AG09319 (cell line): ENCODE data around the gene DNAH14.

Experiments
- DNase-seq: peaks from one replicate; pipeline ENCODE4 v3.0.0-alpha.2; 2010; ENCODE audit warnings: low read depth; ENCODE audit errors: extremely low read depth
- TF ChIP-seq, protein P1 (sequence below): IDR thresholded peaks from 2 replicates; pipeline ENCODE4 v1.5.1; 2011; ENCODE audit warnings: low read depth, mild to moderate bottlenecking, inconsistent platforms, low read length, moderate library complexity

Gene DNAH14

GRCh38 chr1:225422795-225423517 lies 493.5 kb downstream of the DNAH14 start:
- no peak for DNase-seq
- TF ChIP-seq, protein P1, sequence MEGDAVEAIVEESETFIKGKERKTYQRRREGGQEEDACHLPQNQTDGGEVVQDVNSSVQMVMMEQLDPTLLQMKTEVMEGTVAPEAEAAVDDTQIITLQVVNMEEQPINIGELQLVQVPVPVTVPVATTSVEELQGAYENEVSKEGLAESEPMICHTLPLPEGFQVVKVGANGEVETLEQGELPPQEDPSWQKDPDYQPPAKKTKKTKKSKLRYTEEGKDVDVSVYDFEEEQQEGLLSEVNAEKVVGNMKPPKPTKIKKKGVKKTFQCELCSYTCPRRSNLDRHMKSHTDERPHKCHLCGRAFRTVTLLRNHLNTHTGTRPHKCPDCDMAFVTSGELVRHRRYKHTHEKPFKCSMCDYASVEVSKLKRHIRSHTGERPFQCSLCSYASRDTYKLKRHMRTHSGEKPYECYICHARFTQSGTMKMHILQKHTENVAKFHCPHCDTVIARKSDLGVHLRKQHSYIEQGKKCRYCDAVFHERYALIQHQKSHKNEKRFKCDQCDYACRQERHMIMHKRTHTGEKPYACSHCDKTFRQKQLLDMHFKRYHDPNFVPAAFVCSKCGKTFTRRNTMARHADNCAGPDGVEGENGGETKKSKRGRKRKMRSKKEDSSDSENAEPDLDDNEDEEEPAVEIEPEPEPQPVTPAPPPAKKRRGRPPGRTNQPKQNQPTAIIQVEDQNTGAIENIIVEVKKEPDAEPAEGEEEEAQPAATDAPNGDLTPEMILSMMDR = no peak

GRCh38 chr1:225423518-225423855 lies 494.0 kb downstream of the DNAH14 start:
- TF ChIP-seq, protein P1 = no peak
- no peak for DNase-seq

GRCh38 chr1:225424562-225425200 lies 495.2 kb downstream of the DNAH14 start:
- DNase-seq = no peak
- TF ChIP-seq, protein P1 = no peak

GRCh38 chr1:225425201-225425786 lies 495.8 kb downstream of the DNAH14 start:
- DNase-seq = no peak

DNA sequence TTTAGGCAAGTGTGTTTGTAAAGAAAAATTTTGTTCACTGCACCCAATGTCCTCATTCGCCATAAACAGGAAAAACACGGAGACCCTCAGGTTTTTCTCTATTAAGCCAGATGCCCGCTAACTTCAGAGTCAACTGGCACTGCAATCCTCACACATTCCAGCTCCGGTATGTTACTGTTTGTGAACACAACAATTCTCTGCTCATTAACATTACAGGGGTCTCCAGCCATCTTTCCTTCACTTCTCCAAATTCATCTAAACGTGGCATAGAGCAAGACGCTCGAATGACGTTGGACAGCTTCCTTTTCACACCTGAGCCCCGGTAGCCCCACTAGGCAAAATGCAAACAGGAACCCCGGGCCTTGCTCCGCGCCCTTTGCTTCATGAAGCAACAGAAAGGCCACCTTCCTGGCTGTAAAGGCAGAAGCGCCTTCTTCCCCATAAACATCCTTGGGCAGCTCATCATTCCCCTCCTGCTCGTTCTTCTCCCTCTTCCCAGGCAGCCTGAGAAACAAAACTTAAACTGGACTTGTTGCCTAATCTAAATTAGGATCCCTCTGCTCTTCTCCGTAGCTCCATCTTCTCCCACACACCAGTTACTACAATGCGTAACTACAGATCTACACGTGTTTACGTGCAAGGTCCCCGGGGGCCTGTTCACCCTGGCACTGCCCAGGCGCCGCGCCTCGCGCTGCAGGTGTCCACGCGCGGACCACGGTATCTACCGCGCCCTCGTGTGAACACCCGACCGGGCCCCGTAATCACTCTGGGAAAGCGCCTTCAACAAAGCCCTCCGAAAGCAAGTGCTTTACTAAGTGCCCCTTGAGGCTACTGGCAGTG lies 497.1 kb downstream of the DNAH14 start:
- no peak for DNase-seq
- TF ChIP-seq, protein P1 = no peak

More at GRCh38 chr1:225425201-225425786, 495.8 kb downstream of the DNAH14 start:
- TF ChIP-seq, protein P1 = no peak

- TF ChIP-seq, protein P1 = no peak
- DNase-seq = no peak
Measured at GRCh38 chr1:225427235-225428067, 498.0 kb downstream of the DNAH14 start, which contains the start of gene LBR. Gene LBR, minus strand, starts transcription at chr1:225428038. Its CDS starts 3,963 bp downstream, at chr1:225424075.
